Parathyroid adenoma (tissue), 2 donors: ENCODE data around the gene INTS2.

Experiments used
- H2AFZ ChIP-seq: fragments of 300-600 bp; sonication (generic); one replicate; pipeline ENCODE4 v1.7.0; 2017; ENCODE audit warnings: antibody characterized with exemption, mild to moderate bottlenecking
- H3K27ac ChIP-seq: fragments of 300-600 bp; sonication (generic); one replicate; pipeline ENCODE4 v1.7.0; 2017
- H3K27me3 ChIP-seq: fragments of 300-600 bp; sonication (generic); one replicate; pipeline ENCODE4 v1.7.0; 2017; ENCODE audit warnings: low read length; ENCODE audit not compliant: control insufficient read depth, insufficient read depth
- H3K36me3 ChIP-seq: fragments of 300-600 bp; sonication (generic); one replicate; pipeline ENCODE4 v1.7.0; 2017; ENCODE audit warnings: low read length; ENCODE audit not compliant: control insufficient read depth, insufficient read depth
- H3K4me1 ChIP-seq: fragments of 300-600 bp; sonication (generic); one replicate; pipeline ENCODE4 v1.7.0; 2017; ENCODE audit warnings: control low read depth
- H3K4me2 ChIP-seq: fragments of 300-600 bp; sonication (generic); one replicate; pipeline ENCODE4 v1.7.0; 2017; ENCODE audit warnings: low read length
- H3K4me3 ChIP-seq: fragments of 300-600 bp; sonication (generic); one replicate; pipeline ENCODE4 v1.7.0; 2017; ENCODE audit warnings: low read depth, low read length
- H3K79me2 ChIP-seq: fragments of 300-600 bp; sonication (generic); one replicate; pipeline ENCODE4 v1.7.0; 2017; ENCODE audit warnings: control low read depth
- H3K9ac ChIP-seq: fragments of 300-600 bp; sonication (generic); one replicate; pipeline ENCODE4 v1.7.0; 2017; ENCODE audit warnings: mild to moderate bottlenecking
- H3K9me3 ChIP-seq: fragments of 300-600 bp; sonication (generic); one replicate; pipeline ENCODE4 v1.7.0; 2017; ENCODE audit warnings: low read length; ENCODE audit not compliant: control insufficient read depth
- CTCF ChIP-seq: fragments of 300-600 bp; sonication (generic); IDR thresholded peaks from one replicate; pipeline ENCODE4 v1.7.0; 2017; ENCODE audit warnings: antibody characterized with exemption, mild to moderate bottlenecking
- donor health status: primary hyperparathyroidism.

The INTS2 gene

GRCh38 chr17:61967729-61968128 is 39.9 kb upstream of the INTS2 start:
- no peak overlapping the region for H3K9ac ChIP-seq
- no peaks in the 10 kb centered on the region for H3K9me3 ChIP-seq
- TF ChIP-seq CTCF: no peak

GRCh38 chr17:61966191-61966590 is 38.4 kb upstream of the INTS2 start:
- Histone ChIP-seq H2AFZ (no peak overlapping the region), H3K9me3 (no peaks in the 10 kb centered on the region), H3K27ac (no peak overlapping the region), H3K79me2 (no peaks in the 10 kb centered on the region), H3K4me2 (no peak overlapping the region), H3K36me3 (no peaks in the 10 kb centered on the region), H3K9ac (no peak overlapping the region), H3K4me3 (no peak overlapping the region), H3K27me3 (no peaks in the 10 kb centered on the region), H3K4me1 (no peaks in the 10 kb centered on the region)
- TF ChIP-seq CTCF: no peak

More at GRCh38 chr17:61967729-61968128, 39.9 kb upstream of the INTS2 start:
- H3K36me3 ChIP-seq: no peaks in the 10 kb centered on the region
- no peak overlapping the region for H3K27ac ChIP-seq
- H3K27me3 ChIP-seq: no peaks in the 10 kb centered on the region
- no peak overlapping the region for H2AFZ ChIP-seq
- no peaks in the 10 kb centered on the region for H3K79me2 ChIP-seq
- no peak overlapping the region for H3K4me2 ChIP-seq
- H3K4me3 ChIP-seq: no peak overlapping the region
- no peaks in the 10 kb centered on the region for H3K4me1 ChIP-seq

GRCh38 chr17:61955619-61956018 is 27.8 kb upstream of the INTS2 start:
- no peaks in the 10 kb centered on the region for H3K4me1 ChIP-seq
- no peak overlapping the region for H3K27ac ChIP-seq
- TF ChIP-seq CTCF: no peak
- H3K27me3 ChIP-seq: no peaks in the 10 kb centered on the region
- no peak overlapping the region for H3K4me2 ChIP-seq
- no peak overlapping the region for H3K4me3 ChIP-seq
- H3K36me3 ChIP-seq: no peaks in the 10 kb centered on the region
- no peaks in the 10 kb centered on the region for H3K79me2 ChIP-seq
- H2AFZ ChIP-seq: no peak overlapping the region
- H3K9ac ChIP-seq: no peak overlapping the region
- no peaks in the 10 kb centered on the region for H3K9me3 ChIP-seq

GRCh38 chr17:61947367-61948078 is 19.7 kb upstream of the INTS2 start:
- H3K4me2 ChIP-seq: no peak overlapping the region
- no peak overlapping the region for H3K9ac ChIP-seq
- no peaks in the 10 kb centered on the region for H3K9me3 ChIP-seq
- no peaks in the 10 kb centered on the region for H3K36me3 ChIP-seq
- H2AFZ ChIP-seq: no peak overlapping the region
- no peak for TF ChIP-seq CTCF
- no peaks in the 10 kb centered on the region for H3K79me2 ChIP-seq
- H3K4me3 ChIP-seq: no peak overlapping the region
- no peaks in the 10 kb centered on the region for H3K27me3 ChIP-seq
- no peaks in the 10 kb centered on the region for H3K4me1 ChIP-seq
- no peak overlapping the region for H3K27ac ChIP-seq

- TF ChIP-seq CTCF: no peak
- Histone ChIP-seq H3K4me2 (no peak overlapping the region), H3K4me1 (no peaks in the 10 kb centered on the region), H3K36me3 (no peaks in the 10 kb centered on the region), H3K9ac (no peak overlapping the region), H3K9me3 (no peaks in the 10 kb centered on the region), H3K4me3 (no peak overlapping the region), H2AFZ (no peak overlapping the region), H3K27me3 (no peaks in the 10 kb centered on the region), H3K27ac (no peak overlapping the region), H3K79me2 (no peaks in the 10 kb centered on the region)
Observed at GRCh38 chr17:61946359-61946758, 18.6 kb upstream of the INTS2 start.
